GM23338 (cell line): ENCODE measurements around the gene HSPB3. TPM values are rescaled to one million over a fixed set of nuclear protein-coding genes. Genes with fewer than 3 reads are reported as not detected.

ENCODE experiments used
- ATAC-seq: fragments of 200-7000 bp; cut with Tn5 transposase; 3 replicates; pipeline ENCODE4 v1.9.1; 2020
- DNase-seq: peaks from one replicate; pipeline ENCODE4 v3.0.0-alpha.2; 2015; ENCODE audit warnings: low spot score
- H2AFZ ChIP-seq: fragments of 200-600 bp; sonication (generic); 2 replicates; pipeline ENCODE4 v1.8.0; 2016; ENCODE audit warnings: antibody characterized with exemption, mild to moderate bottlenecking, moderate library complexity
- H3F3A ChIP-seq: fragments of 200-600 bp; sonication (generic); replicated peaks from 2 replicates; pipeline ENCODE4 v1.8.0; 2017; ENCODE audit warnings: antibody characterized with exemption, mixed run types, low read depth
- H3K27ac ChIP-seq: fragments of 200-600 bp; sonication (generic); 2 replicates; pipeline ENCODE4 v1.6.1; 2016; ENCODE audit warnings: low read depth
- H3K27me3 ChIP-seq: fragments of 200-600 bp; sonication (generic); 2 replicates; pipeline ENCODE4 v1.8.0; 2016; ENCODE audit warnings: mild to moderate bottlenecking, mixed run types, moderate library complexity; ENCODE audit not compliant: insufficient read depth
- H3K36me3 ChIP-seq: fragments of 200-600 bp; sonication (generic); 2 replicates; pipeline ENCODE4 v1.8.0; 2016; ENCODE audit warnings: mild to moderate bottlenecking; ENCODE audit not compliant: insufficient read depth
- H3K4me1 ChIP-seq: fragments of 200-600 bp; sonication (generic); 2 replicates; pipeline ENCODE4 v1.8.0; 2016; ENCODE audit warnings: mild to moderate bottlenecking, moderate library complexity; ENCODE audit not compliant: insufficient read depth
- H3K4me2 ChIP-seq: fragments of 200-600 bp; sonication (generic); 2 replicates; pipeline ENCODE4 v1.7.1; 2017; ENCODE audit warnings: mixed run types
- H3K4me3 ChIP-seq: fragments of 200-600 bp; sonication (generic); 2 replicates; pipeline ENCODE4 v1.6.1; 2016; ENCODE audit warnings: mixed run types
- H3K79me2 ChIP-seq: fragments of 200-600 bp; sonication (generic); replicated peaks from 2 replicates; pipeline ENCODE4 v1.8.0; 2017; ENCODE audit warnings: mild to moderate bottlenecking; ENCODE audit not compliant: insufficient read depth
- H3K9me2 ChIP-seq: fragments of 200-600 bp; sonication (generic); 2 replicates; pipeline ENCODE4 v1.8.0; 2017; ENCODE audit not compliant: insufficient read depth
- H4K20me1 ChIP-seq: fragments of 200-600 bp; sonication (generic); replicated peaks from 2 replicates; pipeline ENCODE4 v1.8.0; 2017; ENCODE audit warnings: mild to moderate bottlenecking; ENCODE audit not compliant: insufficient read depth
- H3K27ac Mint-ChIP-seq: 2 replicates; pipeline ENCODE4 v1.8.0; 2020; ENCODE audit warnings: inconsistent platforms, mild to moderate bottlenecking, moderate library complexity, mixed read lengths
- H3K27me3 Mint-ChIP-seq: 3 replicates; pipeline ENCODE4 v1.8.0; 2022; ENCODE audit warnings: low read depth, mild to moderate bottlenecking, moderate library complexity, mixed read lengths, inconsistent platforms; ENCODE audit not compliant: insufficient read depth, poor library complexity
- H3K36me3 Mint-ChIP-seq: 3 replicates; pipeline ENCODE4 v1.8.0; 2021; ENCODE audit warnings: low read depth, mild to moderate bottlenecking, inconsistent platforms, moderate library complexity, mixed read lengths
- H3K4me1 Mint-ChIP-seq: 3 replicates; pipeline ENCODE4 v1.8.0; 2020; ENCODE audit warnings: mild to moderate bottlenecking, inconsistent platforms, mixed read lengths
- H3K4me3 Mint-ChIP-seq: 3 replicates; pipeline ENCODE4 v1.8.0; 2021; ENCODE audit warnings: moderate library complexity, mild to moderate bottlenecking, inconsistent platforms, mixed read lengths
- H3K9me3 Mint-ChIP-seq: 3 replicates; pipeline ENCODE4 v1.8.0; 2020; ENCODE audit warnings: moderate library complexity, mild to moderate bottlenecking, inconsistent platforms, mixed read lengths
- CREB1 ChIP-seq: fragments of 250-450 bp; sonication (Bioruptor Pico); IDR thresholded peaks from 2 replicates; pipeline ENCODE4 v1.5.0; 2020; ENCODE audit warnings: low read depth, mild to moderate bottlenecking, moderate library complexity
- CTCF ChIP-seq, 2 experiments: fragments of 200-600 bp in 1 of 2; sonication (generic) in 1 of 2; conservative IDR thresholded peaks; 2 replicates each; pipeline versions ENCODE4 v1.5.1 to v1.6.1; 2016 to 2017; ENCODE audit warnings: antibody characterized with exemption in 2 of 2, low read depth in 2 of 2, mild to moderate bottlenecking in 2 of 2, moderate library complexity in 1 of 2
- ETS1 ChIP-seq: IDR thresholded peaks from 2 replicates; pipeline ENCODE4 v1.6.1; 2016; ENCODE audit warnings: antibody characterized with exemption
- EZH2 ChIP-seq: fragments of 200-600 bp; sonication (generic); IDR thresholded peaks from one replicate; pipeline ENCODE4 v1.8.0; 2017; ENCODE audit warnings: antibody characterized with exemption, mild to moderate bottlenecking, low read depth; ENCODE audit not compliant: unreplicated experiment
- EZH2phosphoT487 ChIP-seq: fragments of 200-600 bp; sonication (generic); IDR thresholded peaks from one replicate; pipeline ENCODE4 v1.8.1; 2018; ENCODE audit warnings: antibody characterized with exemption; ENCODE audit not compliant: unreplicated experiment
- JUNB ChIP-seq: IDR thresholded peaks from one replicate; pipeline ENCODE4 v1.6.1; 2016; ENCODE audit warnings: antibody characterized with exemption; ENCODE audit not compliant: unreplicated experiment
- NANOG ChIP-seq: IDR thresholded peaks from 2 replicates; pipeline ENCODE4 v1.6.1; 2016; ENCODE audit warnings: antibody characterized with exemption, borderline replicate concordance
- POLR2AphosphoS5 ChIP-seq: IDR thresholded peaks from 2 replicates; pipeline ENCODE4 v1.6.1; 2016; ENCODE audit warnings: antibody characterized with exemption, low read depth
- REST ChIP-seq: IDR thresholded peaks from one replicate; pipeline ENCODE4 v1.6.1; 2018; ENCODE audit warnings: antibody characterized with exemption; ENCODE audit not compliant: unreplicated experiment
- STAT1 ChIP-seq: IDR thresholded peaks from one replicate; pipeline ENCODE4 v1.6.1; 2016; ENCODE audit warnings: antibody characterized with exemption; ENCODE audit not compliant: unreplicated experiment
- ZNF114 ChIP-seq: fragments of 250-450 bp; sonication (Bioruptor Pico); IDR thresholded peaks from 2 replicates; pipeline ENCODE4 v1.5.0; 2020; ENCODE audit warnings: mild to moderate bottlenecking, moderate library complexity
- ZNF331 ChIP-seq: fragments of 250-450 bp; sonication (Bioruptor Pico); IDR thresholded peaks from 2 replicates; pipeline ENCODE4 v1.5.0; 2020; ENCODE audit warnings: low read depth, mild to moderate bottlenecking, moderate library complexity
- ZNF462 ChIP-seq: fragments of 250-450 bp; sonication (Bioruptor Pico); IDR thresholded peaks from 2 replicates; pipeline ENCODE4 v1.5.0; 2020; ENCODE audit warnings: mild to moderate bottlenecking, moderate library complexity
- polyA plus RNA-seq: library from polyadenylated mRNA; unstranded; fragments of >200 nt; fragmentation: Nextera tagmentation; extraction: Ambion mirVana; gene quantifications from 2 replicates; pipeline ENCODE4 v1.2.1, GENCODE V29; 2016
- total RNA-seq: library from RNA; depleted of rRNA; stranded (reverse); fragments of >200 nt; shearing (Covaris generic); gene quantifications from 2 replicates; pipeline ENCODE4 v1.2.3, GENCODE V29; 2014

The HSPB3 gene
- total and polyA plus RNA-seq, 2 experiments from 2014 or later = not detected

- no peaks in the 10 kb centered on the region for H3K9me2 ChIP-seq
- no peaks in the 10 kb centered on the region for H3K36me3 Mint-ChIP-seq
- no peaks in the 10 kb centered on the region for H4K20me1 ChIP-seq
- DNase-seq (no peak), ATAC-seq (no peak)
- no peak overlapping the region for H3K4me2 ChIP-seq
- H3K4me3 ChIP-seq = no peak overlapping the region
- no peak overlapping the region for H3K27ac ChIP-seq
- H3K4me1 Mint-ChIP-seq = no peaks in the 10 kb centered on the region
- TF ChIP-seq ZNF331 (CRISPR knock-in tag) = no peak
- no peak for TF ChIP-seq EZH2
- TF ChIP-seq ZNF114 = no peak
- no peak for TF ChIP-seq REST
- TF ChIP-seq STAT1 = no peak
- TF ChIP-seq POLR2AphosphoS5 = no peak
- no peak for TF ChIP-seq ZNF462 (CRISPR knock-in tag)
- TF ChIP-seq JUNB = no peak
- TF ChIP-seq ETS1 = no peak
- TF ChIP-seq CREB1 = no peak
- no peak for TF ChIP-seq CTCF (conservative IDR thresholded peaks at IDR 0.05; ENCODE audit: low read depth in 2 of 2)
- TF ChIP-seq NANOG = no peak
- no peak for TF ChIP-seq EZH2phosphoT487
- no peaks in the 10 kb centered on the region for H3K79me2 ChIP-seq
- H3F3A ChIP-seq = no peaks in the 10 kb centered on the region
- H3K4me3 Mint-ChIP-seq = no peak overlapping the region
- no peaks in the 10 kb centered on the region for H3K27me3 Mint-ChIP-seq
- H3K27ac Mint-ChIP-seq = no peak overlapping the region
- H3K4me1 ChIP-seq = no peaks in the 10 kb centered on the region
- no peak overlapping the region for H2AFZ ChIP-seq
- no peaks in the 10 kb centered on the region for H3K36me3 ChIP-seq
- H3K27me3 ChIP-seq = no peaks in the 10 kb centered on the region
- 0 out of 3 replicates have a peak, but pooled peaks cover under 1% of the 10 kb centered on the region for H3K9me3 Mint-ChIP-seq
These were observed 21.2 kb downstream of the HSPB3 start for GRCh38 chr5:54476682-54477081.
